ENCODE results near the gene PPP1R9B.
A peak's percentile ranks its signal among the peaks of the same experiment; 100 is the strongest.

PPP1R9B gene

GRCh38 chr17:50185631-50186471 lies 35.4 kb upstream of the PPP1R9B start:
- H3K36me3 ChIP-seq (replicated peaks) = peaks cover 86% of the 10 kb centered on the region
- no peaks in the 10 kb centered on the region for H3K27me3 ChIP-seq (replicated peaks)
- H3K27ac ChIP-seq = peak overlapping the region; percentile 3
- no peak for TF ChIP-seq CTCF (IDR thresholded peaks at IDR 0.05; ENCODE audit: low read depth, low read length, missing control alignments)
- no peak for DNase-seq
- in situ Hi-C loops (cut with HindIII; ENCODE audit: low pct_ligation_motif_present, low sequenced_read_pairs) = no loop called here
- H3K4me3 ChIP-seq (ENCODE audit: low read depth, low read length) = no peak overlapping the region

GRCh38 chr17:50184611-50185398 lies 34.3 kb upstream of the PPP1R9B start:
- no peak for TF ChIP-seq CTCF (IDR thresholded peaks at IDR 0.05; ENCODE audit: low read depth, low read length, missing control alignments)
- Histone ChIP-seq H3K4me3 (ENCODE audit: low read depth, low read length) (peak overlapping the region; percentile 5), H3K27me3 (replicated peaks) (no peaks in the 10 kb centered on the region), H3K36me3 (replicated peaks) (peaks cover 76% of the 10 kb centered on the region), H3K27ac (peak overlapping the region; percentile 32)
- DNase-seq = no peak
- in situ Hi-C loops (cut with HindIII; ENCODE audit: low pct_ligation_motif_present, low sequenced_read_pairs) = no loop called here

GRCh38 chr17:50184064-50184463 lies 33.6 kb upstream of the PPP1R9B start:
- H3K4me3 ChIP-seq (ENCODE audit: low read depth, low read length) = no peak overlapping the region
- H3K36me3 ChIP-seq (replicated peaks) = peaks cover 68% of the 10 kb centered on the region
- peak overlapping the region; percentile 49 for H3K27ac ChIP-seq
- TF ChIP-seq CTCF (IDR thresholded peaks at IDR 0.05; ENCODE audit: low read depth, low read length, missing control alignments) = peak; percentile 41
- H3K27me3 ChIP-seq (replicated peaks) = no peaks in the 10 kb centered on the region
- no peak for DNase-seq
- in situ Hi-C loops (cut with HindIII; ENCODE audit: low pct_ligation_motif_present, low sequenced_read_pairs) = no loop called here

- Histone ChIP-seq H3K4me3 (ENCODE audit: low read depth, low read length) (no peak overlapping the region), H3K27me3 (replicated peaks) (no peaks in the 10 kb centered on the region), H3K36me3 (replicated peaks) (peaks cover 63% of the 10 kb centered on the region), H3K27ac (peak overlapping the region; percentile 49)
- TF ChIP-seq CTCF (IDR thresholded peaks at IDR 0.05; ENCODE audit: low read depth, low read length, missing control alignments) = no peak
- in situ Hi-C loops (cut with HindIII; ENCODE audit: low pct_ligation_motif_present, low sequenced_read_pairs) = no loop called here
- no peak for DNase-seq
These were observed 33.0 kb upstream of the PPP1R9B start for GRCh38 chr17:50183421-50183994.

GRCh38 chr17:50182783-50183420 lies 32.4 kb upstream of the PPP1R9B start:
- Histone ChIP-seq H3K27me3 (replicated peaks) (no peaks in the 10 kb centered on the region), H3K4me3 (ENCODE audit: low read depth, low read length) (no peak overlapping the region), H3K36me3 (replicated peaks) (peaks cover 57% of the 10 kb centered on the region), H3K27ac (peak overlapping the region; percentile 49)
- DNase-seq = no peak
- no peak for TF ChIP-seq CTCF (IDR thresholded peaks at IDR 0.05; ENCODE audit: low read depth, low read length, missing control alignments)
- in situ Hi-C loops (cut with HindIII; ENCODE audit: low pct_ligation_motif_present, low sequenced_read_pairs) = no loop called here

Measured in brain microvascular endothelial cell (primary cell).